Thyroid gland (tissue), 4 donors: ENCODE results near the gene HPF1. TPM values are rescaled to one million over a fixed set of nuclear protein-coding genes. Genes with fewer than 3 reads are reported as not detected.
"Not testable (repeated sequence)": the region's sequence is repeated elsewhere in the genome, so short reads cannot be mapped to it uniquely, and the experiment has no call there.

Experiments used
- DNase-seq, 2 donors: peaks; one replicate each; pipeline ENCODE4 v3.0.0-alpha.2; 2019
- H3K27ac ChIP-seq, 3 donors: fragments of 200-600 bp; sonication (generic); 1 replicate in 2 of 3; 2 replicates in 1 of 3; pipeline ENCODE4 v1.5.1; 2016 to 2019; ENCODE audit warnings: mild to moderate bottlenecking in 1 of 3, moderate library complexity in 1 of 3
- H3K27me3 ChIP-seq: fragments of 200-600 bp; sonication (generic); one replicate; pipeline ENCODE4 v1.5.1; 2019
- H3K36me3 ChIP-seq, 2 donors: fragments of 200-600 bp; sonication (generic); one replicate each; pipeline ENCODE4 v1.5.1; 2016 to 2019
- H3K4me1 ChIP-seq, 2 donors: fragments of 200-600 bp; sonication (generic); one replicate each; pipeline ENCODE4 v1.5.1; 2017 to 2019
- H3K4me3 ChIP-seq, 3 donors: fragments of 200-600 bp; sonication (generic); replicated peaks in 1 of 3; 1 replicate in 2 of 3; 2 replicates in 1 of 3; pipeline ENCODE4 v1.5.1; 2016; ENCODE audit warnings: mild to moderate bottlenecking in 1 of 3
- H3K9me3 ChIP-seq: fragments of 200-600 bp; sonication (generic); one replicate; pipeline ENCODE4 v1.5.1; 2017
- POLR2A ChIP-seq, 2 donors: fragments of 450-650 bp; IDR thresholded peaks; one replicate each; pipeline ENCODE4 v1.6.1; 2017; ENCODE audit warnings: antibody characterized with exemption in 2 of 2, mild to moderate bottlenecking in 2 of 2, moderate library complexity in 1 of 2
- WGBS, 2 donors: methylation state at CpG; one replicate each; pipeline ENCODE4 v1.1.5; 2017; 5-methylcytosine and 5-hydroxymethylcytosine counted together
- intact Hi-C: fragments of 100-400 bp; cut with DNase I; formaldehyde crosslinking; loops from one replicate; pipeline ENCODE4 v1.15.1; 2023
- total RNA-seq, 4 donors: library from RNA; depleted of rRNA; stranded (reverse); fragments of >200 nt; gene quantifications; one replicate each; pipeline ENCODE4 v1.2.3, GENCODE V29; 2016
- TF ChIP-seq, protein P1 (sequence below), 6 experiments: fragments of 200-600 bp in 3 of 6; fragments of 450-650 bp in 3 of 6; sonication (generic) in 3 of 6; IDR thresholded peaks; one replicate each; pipeline ENCODE4 v1.5.1; 2016 to 2019; ENCODE audit warnings: antibody characterized with exemption in 6 of 6, mild to moderate bottlenecking in 2 of 6, inconsistent platforms in 1 of 6, moderate library complexity in 1 of 6

Gene HPF1
- total RNA-seq: 10 to 100 TPM; 16.2 to 26.5 (median 24.4) TPM

DNA sequence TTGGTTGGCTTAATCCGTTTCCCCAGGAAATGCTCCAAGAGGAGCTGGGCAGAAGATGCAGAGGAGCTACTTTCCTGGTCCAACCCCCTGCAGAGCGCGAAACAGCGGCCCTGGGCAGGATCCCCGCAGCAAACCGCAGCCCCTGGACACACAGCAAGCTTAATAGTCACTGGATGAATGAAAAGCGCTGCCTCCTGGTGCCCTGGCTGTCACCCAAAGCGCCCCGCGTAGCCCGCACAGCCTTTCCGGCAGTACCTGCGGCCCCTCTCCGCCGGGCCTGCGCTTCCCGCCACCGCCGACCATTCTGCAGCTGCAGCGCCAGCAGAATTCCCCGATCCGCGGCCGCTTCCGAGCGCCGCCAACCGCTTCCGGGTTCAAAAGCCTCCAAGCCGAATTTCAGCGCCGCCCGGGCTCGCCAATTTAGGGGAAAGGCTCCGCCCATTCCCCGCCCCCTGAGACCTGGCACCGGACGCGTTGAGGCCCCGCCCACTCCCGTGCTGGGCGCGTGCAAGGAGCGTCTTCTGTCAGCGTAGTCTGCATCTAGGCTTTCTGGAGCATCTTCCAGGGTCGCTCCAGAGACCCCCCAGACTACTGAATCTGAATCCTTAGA lies at the start of gene HPF1:
TSS of gene HPF1 (minus strand) at position 370 of the 610 bp plus-strand sequence. CDS start at position 303, 67 bp downstream.
- Histone ChIP-seq H3K27me3 (no peaks in the 10 kb centered on the region), H3K4me3 (peak within 1 kb of the TSS; percentile 13 to 75 (median 56))
- intact Hi-C loops: loop anchor here (5.0 kb wide), 1 partner anchor 135 kb away; the partner anchor contains the start of gene CLCN3

DNA sequence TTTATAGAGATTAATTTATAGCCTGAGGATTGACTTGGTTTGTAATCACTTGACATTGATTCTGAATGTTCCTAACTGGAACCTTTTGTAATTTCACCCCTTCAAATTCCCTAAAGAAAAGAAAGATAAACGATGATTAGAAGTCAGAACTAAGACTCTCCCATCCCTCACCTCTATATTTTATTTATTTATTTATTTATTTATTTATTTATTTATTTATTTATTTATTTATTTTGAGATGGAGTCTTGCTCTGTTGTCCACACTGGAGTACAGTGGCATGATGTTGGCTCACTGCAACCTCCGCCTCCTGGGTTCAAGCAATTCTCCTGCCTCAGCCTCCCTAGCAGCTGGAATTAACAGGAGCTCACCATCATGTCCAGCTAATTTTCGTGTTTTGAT lies 49.0 kb upstream of the HPF1 start:
- not testable (repeated sequence) for H3K4me3 ChIP-seq, DNase-seq, H3K27me3 ChIP-seq, H3K9me3 ChIP-seq, H3K4me1 ChIP-seq, H3K27ac ChIP-seq, H3K36me3 ChIP-seq
- intact Hi-C loops: loop anchor here (5.0 kb wide), 1 partner anchor 246 kb away; no protein-coding TSS in a partner anchor
- 91 to 95% methylated on average over 3 of the region's 3 CpGs for WGBS, 2 donors

More for the DNA sequence above, at the start of gene HPF1:
- TF ChIP-seq, protein P1, sequence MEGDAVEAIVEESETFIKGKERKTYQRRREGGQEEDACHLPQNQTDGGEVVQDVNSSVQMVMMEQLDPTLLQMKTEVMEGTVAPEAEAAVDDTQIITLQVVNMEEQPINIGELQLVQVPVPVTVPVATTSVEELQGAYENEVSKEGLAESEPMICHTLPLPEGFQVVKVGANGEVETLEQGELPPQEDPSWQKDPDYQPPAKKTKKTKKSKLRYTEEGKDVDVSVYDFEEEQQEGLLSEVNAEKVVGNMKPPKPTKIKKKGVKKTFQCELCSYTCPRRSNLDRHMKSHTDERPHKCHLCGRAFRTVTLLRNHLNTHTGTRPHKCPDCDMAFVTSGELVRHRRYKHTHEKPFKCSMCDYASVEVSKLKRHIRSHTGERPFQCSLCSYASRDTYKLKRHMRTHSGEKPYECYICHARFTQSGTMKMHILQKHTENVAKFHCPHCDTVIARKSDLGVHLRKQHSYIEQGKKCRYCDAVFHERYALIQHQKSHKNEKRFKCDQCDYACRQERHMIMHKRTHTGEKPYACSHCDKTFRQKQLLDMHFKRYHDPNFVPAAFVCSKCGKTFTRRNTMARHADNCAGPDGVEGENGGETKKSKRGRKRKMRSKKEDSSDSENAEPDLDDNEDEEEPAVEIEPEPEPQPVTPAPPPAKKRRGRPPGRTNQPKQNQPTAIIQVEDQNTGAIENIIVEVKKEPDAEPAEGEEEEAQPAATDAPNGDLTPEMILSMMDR (IDR thresholded peaks at IDR 0.05): no peak
- peak in 1 of 2 donors; percentile 71 for TF ChIP-seq POLR2A (IDR thresholded peaks at IDR 0.05)
- Histone ChIP-seq H3K27ac (peak within 1 kb of the TSS in 2 of 3 donors; percentile 31 to 48), H3K4me1 (peaks cover 11 to 12% of the 10 kb centered on the region in 2 donors), H3K36me3 (no peaks in the 10 kb centered on the region), H3K9me3 (no peaks in the 10 kb centered on the region)
- 0 to 1% methylated on average over 31 to 46 of the region's 46 CpGs for WGBS, 2 donors
- DNase-seq: peak; percentile 90 to 92

DNA sequence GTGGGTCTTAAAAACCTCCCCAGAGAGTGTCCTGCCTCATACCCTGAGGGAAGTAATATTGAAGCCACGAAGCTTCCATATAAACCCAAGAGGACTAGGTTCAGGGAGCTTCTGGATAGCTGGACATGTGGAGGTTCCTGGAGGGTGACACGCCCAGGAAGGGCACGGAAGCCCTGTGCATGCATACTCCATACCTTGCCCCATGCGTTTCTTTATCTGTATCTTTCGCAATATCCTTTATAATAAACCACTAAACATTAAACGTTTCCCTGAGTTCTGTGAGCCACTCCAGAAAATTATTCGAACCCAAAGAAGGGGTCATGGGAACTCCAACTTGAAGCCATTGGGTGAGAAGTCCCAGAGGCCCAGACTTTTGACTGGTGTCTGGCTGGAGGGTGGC lies 45.7 kb upstream of the HPF1 start:
- H3K27me3 ChIP-seq: no peaks in the 10 kb centered on the region
- no peak overlapping the region for H3K27ac ChIP-seq
- DNase-seq: no peak
- H3K4me1 ChIP-seq: no peaks in the 10 kb centered on the region
- H3K4me3 ChIP-seq: no peak overlapping the region
- H3K36me3 ChIP-seq: no peaks in the 10 kb centered on the region
- no peaks in the 10 kb centered on the region for H3K9me3 ChIP-seq
- TF ChIP-seq, protein P1 (IDR thresholded peaks at IDR 0.05): no peak
- no peak for TF ChIP-seq POLR2A (IDR thresholded peaks at IDR 0.05)
- intact Hi-C loops: no loop called here
- WGBS, 2 donors: 82% methylated on average over 7 of the region's 7 CpGs

DNA sequence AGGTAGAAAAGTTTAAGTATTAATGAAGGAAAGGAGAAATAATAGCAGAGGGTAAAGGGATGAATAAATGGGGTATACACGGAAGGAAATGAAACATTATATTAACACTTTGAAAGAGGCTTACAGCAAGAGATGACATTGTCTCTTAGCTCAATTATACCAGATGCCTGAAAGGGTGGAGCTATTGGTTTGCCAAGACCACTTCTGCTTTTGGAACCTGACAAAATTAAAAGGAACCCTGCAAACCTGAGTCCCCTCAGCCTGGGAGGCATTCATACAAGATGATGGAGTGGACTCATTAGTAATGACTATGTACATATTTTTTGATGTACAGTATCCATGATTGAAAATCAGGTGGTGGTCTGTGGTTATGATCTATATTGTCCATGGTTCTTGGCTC lies 45.1 kb upstream of the HPF1 start:
- no peak overlapping the region for H3K27ac ChIP-seq
- no peak overlapping the region for H3K4me3 ChIP-seq
- no peaks in the 10 kb centered on the region for H3K36me3 ChIP-seq
- TF ChIP-seq, protein P1 (IDR thresholded peaks at IDR 0.05): no peak
- no peak for TF ChIP-seq POLR2A (IDR thresholded peaks at IDR 0.05)
- intact Hi-C loops: no loop called here
- no peaks in the 10 kb centered on the region for H3K4me1 ChIP-seq
- no peaks in the 10 kb centered on the region for H3K9me3 ChIP-seq
- no peaks in the 10 kb centered on the region for H3K27me3 ChIP-seq
- no peak for DNase-seq
- 76 to 79% methylated on average over 1 of the region's 1 CpG for WGBS, 2 donors

DNA sequence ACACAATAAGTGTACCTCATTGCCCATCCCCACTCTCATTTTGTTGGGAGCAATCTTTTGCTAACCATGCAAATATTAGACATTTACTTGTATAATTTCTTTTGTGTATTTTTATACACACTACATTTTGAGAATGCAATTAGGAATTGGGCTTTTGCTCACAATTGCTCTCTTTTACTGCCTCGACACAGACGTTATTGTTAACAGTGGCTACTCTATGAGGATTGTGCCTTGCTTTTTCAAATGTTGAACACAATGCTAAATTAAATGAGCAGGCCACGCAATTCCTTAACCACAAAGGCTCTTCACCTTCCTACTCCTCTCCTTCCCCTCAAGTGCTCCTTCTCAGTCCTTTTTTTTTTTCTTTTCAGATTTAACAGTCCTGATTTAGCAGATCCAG lies 42.8 kb upstream of the HPF1 start:
- H3K4me1 ChIP-seq: no peaks in the 10 kb centered on the region

More for the DNA sequence above, 42.8 kb upstream of the HPF1 start:
- H3K36me3 ChIP-seq: no peaks in the 10 kb centered on the region
- intact Hi-C loops: no loop called here
- 76 to 82% methylated on average over 3 of the region's 3 CpGs for WGBS, 2 donors
- no peak for DNase-seq
- no peak overlapping the region for H3K4me3 ChIP-seq
- no peak overlapping the region for H3K27ac ChIP-seq
- H3K27me3 ChIP-seq: no peaks in the 10 kb centered on the region
- no peaks in the 10 kb centered on the region for H3K9me3 ChIP-seq
- TF ChIP-seq POLR2A (IDR thresholded peaks at IDR 0.05): no peak
- TF ChIP-seq, protein P1 (IDR thresholded peaks at IDR 0.05): no peak
